Fibroblast of the aortic adventitia (primary cell): ENCODE results near the gene RAD21L1. TPM values are rescaled to one million over a fixed set of nuclear protein-coding genes. Genes with fewer than 3 reads are reported as not detected.
A peak's percentile ranks its signal among the peaks of the same experiment; 100 is the strongest.

Experiments used
- DNase-seq: peaks from one replicate; pipeline ENCODE4 v3.0.0-alpha.2; 2010; ENCODE audit warnings: low read depth
- H3K4me3 ChIP-seq: 2 replicates; pipeline ENCODE4 v1.5.1; 2011; ENCODE audit warnings: low read depth, mild to moderate bottlenecking, control low read depth, low read length, moderate library complexity
- CTCF ChIP-seq: IDR thresholded peaks from 2 replicates; pipeline ENCODE4 v1.5.1; 2011; ENCODE audit warnings: mild to moderate bottlenecking, low read length, control low read depth, inconsistent platforms; ENCODE audit not compliant: insufficient read depth
- total RNA-seq: library from RNA; depleted of rRNA; stranded (reverse); fragments of >200 nt; gene quantifications from 2 replicates; pipeline ENCODE4 v1.2.3, GENCODE V29; 2012; ENCODE audit warnings: low replicate concordance

The RAD21L1 gene
- total RNA-seq, 1 donor, result not detected

DNA sequence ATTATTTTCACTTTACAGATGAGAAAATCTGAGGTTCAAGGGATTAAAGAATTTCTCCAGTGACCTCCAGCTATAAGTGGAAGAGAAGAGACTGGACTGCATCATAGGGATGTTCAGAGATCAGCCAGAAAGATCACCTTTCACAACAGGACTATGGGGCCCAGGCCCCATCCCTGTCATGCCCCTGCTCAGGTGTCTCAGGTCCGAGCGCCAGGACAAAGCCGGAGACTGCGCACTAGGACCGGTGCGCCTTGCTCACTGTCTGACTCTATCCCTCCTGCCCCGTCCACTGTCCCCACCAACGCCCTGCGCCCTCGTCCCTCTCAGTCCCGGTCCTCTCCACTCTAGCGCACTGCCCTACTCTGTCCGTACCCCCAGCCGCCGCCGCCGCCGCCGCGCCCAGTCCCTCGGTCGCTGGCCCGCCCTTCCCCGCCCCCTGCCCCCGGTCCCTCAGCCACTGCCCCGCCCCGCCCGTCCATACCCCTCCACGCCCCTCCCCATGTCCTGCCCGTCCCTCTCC, 521 bp upstream of the RAD21L1 start:
- no peak for DNase-seq
- no peak for TF ChIP-seq CTCF
- H3K4me3 ChIP-seq, result peak overlapping the region; percentile 53

GRCh38 chr20:1229541-1229940, 3.7 kb downstream of the RAD21L1 start:
- DNase-seq, result no peak
- TF ChIP-seq CTCF, result no peak
- no peak overlapping the region for H3K4me3 ChIP-seq

GRCh38 chr20:1232286-1233111, 6.7 kb downstream of the RAD21L1 start:
- no peak for DNase-seq
- H3K4me3 ChIP-seq, result no peak overlapping the region
- no peak for TF ChIP-seq CTCF

- TF ChIP-seq CTCF, result no peak
- no peak overlapping the region for H3K4me3 ChIP-seq
- no peak for DNase-seq
Observed at GRCh38 chr20:1240549-1240948, 14.7 kb downstream of the RAD21L1 start.

GRCh38 chr20:1241456-1241855, 15.6 kb downstream of the RAD21L1 start:
- TF ChIP-seq CTCF, result no peak
- no peak for DNase-seq
- H3K4me3 ChIP-seq, result no peak overlapping the region

DNA sequence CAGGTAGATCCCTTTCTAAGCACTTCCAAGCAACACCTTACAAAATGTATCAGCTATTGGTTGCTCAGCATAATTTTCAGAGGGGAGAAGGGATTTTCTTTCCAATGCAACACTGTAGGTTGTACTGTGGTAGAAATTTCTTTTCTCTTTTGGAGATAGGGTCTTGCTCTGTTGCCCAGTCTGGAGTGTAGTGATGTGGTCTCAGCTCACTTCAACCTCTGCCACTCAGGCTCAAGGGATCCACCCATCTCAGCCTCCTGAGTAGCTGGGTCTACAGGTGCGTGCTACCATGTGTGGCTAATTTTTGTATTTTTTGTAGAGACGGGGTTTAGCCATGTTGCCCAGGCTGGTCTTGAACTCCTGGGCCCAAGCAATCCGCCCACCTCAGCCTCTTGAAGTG, 16.3 kb downstream of the RAD21L1 start:
- H3K4me3 ChIP-seq, result no peak overlapping the region
- no peak for TF ChIP-seq CTCF
- DNase-seq, result no peak
